ENCODE results near the gene JAM2.

The JAM2 gene

GRCh38 chr21:25752416-25752815 lies 113.4 kb downstream of the JAM2 start:
- DNase-seq (ENCODE audit: low read depth): no peak
- no peak overlapping the region for H3K4me3 ChIP-seq (ENCODE audit: low read depth, low read length)
- no peak for TF ChIP-seq CTCF (conservative IDR thresholded peaks at IDR 0.05; ENCODE audit: low read depth, low read length)

- no peak for TF ChIP-seq CTCF (conservative IDR thresholded peaks at IDR 0.05; ENCODE audit: low read depth, low read length)
- DNase-seq (ENCODE audit: low read depth): no peak
Observed at GRCh38 chr21:25756190-25756932, 117.3 kb downstream of the JAM2 start.

GRCh38 chr21:25757531-25757930 lies 118.5 kb downstream of the JAM2 start:
- no peak for DNase-seq (ENCODE audit: low read depth)
- TF ChIP-seq CTCF (conservative IDR thresholded peaks at IDR 0.05; ENCODE audit: low read depth, low read length): no peak
- no peak overlapping the region for H3K4me3 ChIP-seq (ENCODE audit: low read depth, low read length)

More at GRCh38 chr21:25756190-25756932, 117.3 kb downstream of the JAM2 start:
- H3K4me3 ChIP-seq (ENCODE audit: low read depth, low read length): no peak overlapping the region

- TF ChIP-seq CTCF (conservative IDR thresholded peaks at IDR 0.05; ENCODE audit: low read depth, low read length): no peak
- H3K4me3 ChIP-seq (ENCODE audit: low read depth, low read length): no peak overlapping the region
- DNase-seq (ENCODE audit: low read depth): peak; percentile 34
Observed at GRCh38 chr21:25759573-25759972, 120.5 kb downstream of the JAM2 start.

GRCh38 chr21:25760061-25760460 lies 121.0 kb downstream of the JAM2 start:
- TF ChIP-seq CTCF (conservative IDR thresholded peaks at IDR 0.05; ENCODE audit: low read depth, low read length): no peak
- H3K4me3 ChIP-seq (ENCODE audit: low read depth, low read length): no peak overlapping the region
- DNase-seq (ENCODE audit: low read depth): no peak

- no peak for DNase-seq (ENCODE audit: low read depth)
- H3K4me3 ChIP-seq (ENCODE audit: low read depth, low read length): no peak overlapping the region
- TF ChIP-seq CTCF (conservative IDR thresholded peaks at IDR 0.05; ENCODE audit: low read depth, low read length): no peak
Observed at GRCh38 chr21:25760677-25761076, 121.6 kb downstream of the JAM2 start.

- no peak for TF ChIP-seq CTCF (conservative IDR thresholded peaks at IDR 0.05; ENCODE audit: low read depth, low read length)
- H3K4me3 ChIP-seq (ENCODE audit: low read depth, low read length): no peak overlapping the region
- DNase-seq (ENCODE audit: low read depth): no peak
Observed at GRCh38 chr21:25764065-25764464, 125.0 kb downstream of the JAM2 start.

All from choroid plexus epithelial cell (primary cell).